RPMI8226 (cell line): ENCODE data around the gene CFAP20.
"Not testable (repeated sequence)": the region's sequence is repeated elsewhere in the genome, so short reads cannot be mapped to it uniquely, and the experiment has no call there.

Experiments
- DNase-seq: peaks from one replicate; pipeline ENCODE4 v3.0.0-alpha.2; 2015

Gene CFAP20

DNA sequence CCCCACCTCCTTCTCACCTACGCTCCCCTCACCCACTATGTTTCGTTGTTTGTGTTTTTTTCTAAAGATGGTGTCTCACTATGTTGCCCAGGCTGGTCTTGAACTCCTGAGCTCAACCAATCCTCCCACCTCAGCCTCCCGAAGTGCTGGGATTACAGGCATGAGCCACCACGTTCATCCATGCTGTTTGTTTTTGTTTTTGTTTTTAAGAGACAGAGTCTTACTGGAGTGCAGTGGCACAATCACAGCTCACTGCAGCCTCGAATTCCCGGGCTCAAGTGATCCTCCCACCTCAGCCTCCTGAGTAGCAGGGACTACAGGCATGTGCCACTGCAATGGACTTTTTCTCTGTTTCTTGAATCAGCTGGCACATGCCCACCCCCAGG is 33.6 kb downstream of the CFAP20 start:
- DNase-seq, result not testable (repeated sequence)

DNA sequence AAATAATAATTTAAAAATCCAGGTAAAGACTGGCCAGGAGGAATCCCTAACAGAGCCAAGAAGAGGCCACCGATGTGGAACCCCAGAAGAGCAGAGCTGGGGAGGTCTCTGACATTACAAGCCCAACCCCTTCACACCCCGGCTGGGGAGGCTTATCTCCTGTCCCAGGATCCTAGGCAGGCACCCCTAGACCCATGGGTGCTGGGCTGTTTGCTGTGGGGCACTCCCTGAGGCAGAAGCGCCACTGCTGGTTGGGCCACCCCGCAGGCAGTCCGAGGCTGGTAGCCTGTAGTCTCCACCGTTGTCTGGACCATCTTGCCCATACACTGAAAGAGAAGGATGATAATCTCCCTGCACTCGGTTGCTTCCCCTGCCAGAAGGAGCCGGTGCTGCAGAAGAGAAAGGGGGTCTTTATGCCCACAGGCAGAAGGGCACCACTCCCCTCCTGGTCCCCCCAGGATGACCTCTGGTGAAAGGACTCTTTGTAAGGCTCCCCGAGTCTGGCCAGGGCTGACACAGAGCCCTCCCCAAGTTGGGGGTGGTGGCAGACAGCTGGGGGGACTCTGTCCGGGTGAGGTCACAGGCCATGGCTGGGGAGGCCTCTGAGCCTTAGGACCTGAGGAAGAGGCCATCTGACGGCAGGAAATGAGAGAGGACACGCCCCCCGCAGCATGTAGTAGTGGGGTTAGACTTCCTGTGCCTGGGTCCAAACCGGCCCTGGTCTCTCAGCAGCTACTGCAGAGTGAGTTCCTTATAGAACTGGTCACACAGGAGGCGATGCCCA is 34.2 kb downstream of the CFAP20 start:
- no peak for DNase-seq

DNA sequence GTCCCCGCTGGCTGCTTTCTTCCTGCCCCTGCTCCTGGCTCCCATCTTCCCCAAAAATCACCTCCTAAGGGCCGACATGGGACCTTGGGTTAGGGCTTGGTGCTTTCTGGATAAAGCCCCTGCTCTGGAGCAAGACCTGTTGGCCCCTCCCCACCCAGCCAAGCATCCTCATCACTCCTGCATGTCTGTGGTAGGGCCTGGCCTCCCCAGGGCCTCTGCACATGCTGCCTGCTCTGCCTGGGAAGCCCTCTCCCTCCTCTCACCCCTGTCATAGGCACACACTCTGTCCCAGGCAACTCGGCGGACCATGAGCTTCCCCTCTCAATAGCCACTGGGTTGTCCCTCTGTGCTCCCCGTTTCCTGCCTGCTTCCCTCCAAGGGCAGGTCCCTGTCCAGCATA is 35.2 kb downstream of the CFAP20 start:
- no peak for DNase-seq

DNA sequence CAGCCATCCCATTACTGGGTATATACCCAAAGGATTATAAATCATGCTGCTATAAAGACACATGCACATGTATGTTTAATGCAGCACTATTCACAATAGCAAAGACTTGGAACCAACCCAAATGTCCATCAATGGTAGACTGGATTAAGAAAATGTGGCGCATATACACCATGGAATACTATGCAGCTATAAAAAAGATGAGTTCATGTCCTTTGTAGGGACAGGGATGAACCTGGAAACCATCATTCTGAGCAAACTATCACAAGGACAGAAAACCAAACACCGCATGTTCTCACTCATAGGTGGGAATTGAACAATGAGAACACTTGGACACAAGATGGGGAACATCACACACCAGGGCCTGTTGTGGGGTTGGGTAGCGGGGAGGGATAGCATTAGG is 38.8 kb downstream of the CFAP20 start:
- DNase-seq, result not testable (repeated sequence)

- DNase-seq, result no peak
These were observed 41.1 kb downstream of the CFAP20 start for GRCh38 chr16:58088091-58088490.

DNA sequence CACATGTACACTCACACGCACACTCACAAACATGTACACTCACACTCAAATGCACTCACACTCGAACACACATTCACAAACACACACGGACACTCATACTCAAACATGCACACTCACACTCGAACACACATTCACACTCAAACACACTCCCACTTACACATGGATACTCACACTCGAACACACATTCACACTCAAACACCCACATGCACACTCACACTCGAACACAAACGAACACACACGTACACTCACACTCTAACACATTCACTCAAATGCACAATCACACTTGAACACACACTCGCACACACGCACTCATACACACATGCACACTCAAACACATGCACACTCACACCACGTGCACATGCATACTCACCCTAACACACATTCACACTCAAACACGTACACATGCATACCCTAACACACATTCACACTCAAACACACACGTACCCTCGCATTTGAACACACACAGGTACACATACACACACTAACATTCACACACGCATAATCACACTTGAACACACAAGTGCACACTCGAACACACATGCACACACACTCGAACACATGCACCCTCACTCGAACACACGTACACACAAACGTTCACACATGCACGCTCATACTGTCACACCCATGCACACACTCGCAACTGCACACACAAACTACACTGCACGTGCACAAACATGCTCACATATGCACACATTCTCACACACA is 41.8 kb downstream of the CFAP20 start:
- DNase-seq, result no peak

DNA sequence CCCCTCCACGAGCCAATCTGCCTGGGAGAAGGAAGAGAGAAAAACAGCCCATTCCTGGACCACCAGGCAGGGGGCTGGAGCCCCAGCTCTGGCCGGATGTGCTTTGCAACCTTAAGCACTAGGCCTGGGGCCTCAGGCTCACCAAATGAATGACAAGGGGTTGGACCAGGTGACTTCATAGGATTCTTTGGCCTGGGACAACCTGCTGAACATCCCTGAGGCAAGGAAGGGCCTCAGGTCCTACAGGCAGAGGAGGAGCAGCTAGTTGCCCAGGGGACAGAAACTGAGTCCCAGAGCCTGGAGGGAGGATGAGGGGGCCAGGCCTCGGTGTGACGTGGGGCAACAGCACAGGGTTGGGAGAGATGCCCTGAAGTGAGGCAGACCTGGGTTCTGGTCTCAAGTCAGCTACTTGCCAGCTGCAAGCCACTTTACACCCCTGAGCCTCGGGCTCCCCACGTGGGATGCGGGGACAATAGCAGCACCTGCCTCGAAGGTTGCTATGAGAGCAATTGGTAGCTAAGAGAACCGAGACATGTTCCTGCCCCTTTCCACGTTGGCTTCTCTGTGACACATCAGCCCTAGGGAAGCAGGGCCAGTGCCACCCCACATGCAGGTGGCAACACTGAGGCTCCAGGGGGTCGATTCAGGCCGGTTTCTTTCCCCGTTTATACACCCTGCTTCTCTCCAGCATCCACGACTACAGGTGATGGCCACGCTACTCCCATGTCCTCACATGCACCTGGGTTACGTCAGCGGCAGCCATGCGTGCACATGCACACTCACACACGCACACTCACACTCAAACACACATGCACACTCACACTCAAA is 42.6 kb downstream of the CFAP20 start:
- DNase-seq, result peak; percentile 46

GRCh38 chr16:58085584-58086251 is 43.5 kb downstream of the CFAP20 start:
- peak; percentile 40 for DNase-seq

GRCh38 chr16:58085171-58085570 is 44.0 kb downstream of the CFAP20 start:
- no peak for DNase-seq

GRCh38 chr16:58084635-58085034 is 44.5 kb downstream of the CFAP20 start:
- DNase-seq, result no peak

- DNase-seq, result no peak
These were observed 46.8 kb downstream of the CFAP20 start for GRCh38 chr16:58082381-58082780.

DNA sequence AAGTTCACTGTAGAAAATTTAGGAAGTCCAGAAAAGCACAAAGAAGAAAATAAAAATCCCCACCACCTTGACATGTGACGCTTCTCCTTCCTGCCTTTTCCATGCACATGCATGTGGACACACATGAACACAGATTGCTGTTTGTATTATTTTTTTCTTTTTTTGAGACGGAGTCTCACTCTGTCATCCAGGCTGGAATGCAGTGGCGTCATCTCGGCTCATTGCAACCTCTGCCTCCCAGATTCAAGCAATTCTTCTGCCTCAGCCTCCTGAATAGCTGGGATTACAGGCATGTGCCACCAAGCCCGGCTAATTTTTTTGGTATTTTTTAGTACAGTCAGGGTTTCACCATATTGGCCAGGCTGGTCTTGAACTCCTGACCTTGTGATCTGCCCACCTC is 48.5 kb downstream of the CFAP20 start:
- DNase-seq, result not testable (repeated sequence)

GRCh38 chr16:58077796-58078195 is 51.4 kb downstream of the CFAP20 start:
- DNase-seq, result no peak

- DNase-seq, result no peak
These were observed 52.7 kb downstream of the CFAP20 start for GRCh38 chr16:58076514-58076913.

DNA sequence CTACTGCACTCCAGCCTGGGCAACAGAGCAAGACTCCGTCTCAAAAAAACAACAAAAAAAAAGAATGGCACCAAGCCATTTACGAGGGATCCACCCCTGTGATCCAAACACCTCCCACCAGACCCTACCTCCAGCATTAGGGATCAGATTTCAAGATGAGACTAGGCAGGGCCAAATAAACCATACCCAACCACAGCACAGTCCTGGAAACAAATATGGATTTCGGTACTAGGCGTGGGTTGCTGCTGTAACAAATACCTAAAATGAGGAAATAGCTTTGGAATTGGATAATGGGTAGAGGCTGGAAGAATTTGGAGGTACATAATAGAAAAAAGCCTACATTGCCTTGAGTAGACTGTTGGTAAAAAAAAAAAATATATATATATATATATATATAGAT is 54.5 kb downstream of the CFAP20 start:
- no peak for DNase-seq

DNA sequence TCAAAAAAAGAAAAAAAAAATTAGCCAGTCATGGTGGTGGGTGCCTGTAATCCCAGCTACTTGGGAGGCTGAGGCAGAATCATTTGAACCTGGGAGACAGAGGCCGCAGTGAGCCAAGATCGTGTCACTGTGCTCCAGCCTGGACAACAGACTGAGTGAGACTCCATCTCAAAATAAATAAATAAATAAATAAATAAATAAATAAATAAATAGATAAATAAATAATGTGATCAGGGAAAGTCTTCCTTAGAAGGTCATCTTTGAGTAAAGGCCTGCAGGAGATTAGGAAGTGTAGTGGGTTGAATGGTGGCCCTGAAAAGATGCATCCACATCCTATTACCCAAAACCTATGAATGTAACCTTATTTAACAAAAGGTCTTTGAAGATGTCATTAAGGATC is 56.1 kb downstream of the CFAP20 start:
- not testable (repeated sequence) for DNase-seq

- DNase-seq, result not testable (repeated sequence)
These were observed 57.0 kb downstream of the CFAP20 start for GRCh38 chr16:58072134-58072533.

GRCh38 chr16:58070585-58070984 is 58.6 kb downstream of the CFAP20 start:
- DNase-seq, result no peak
